H54 (cell line): ENCODE measurements around the gene CDRT15.
"Not testable (repeated sequence)": the region's sequence is repeated elsewhere in the genome, so short reads cannot be mapped to it uniquely, and the experiment has no call there.

ENCODE experiments used
- DNase-seq: peaks from one replicate; pipeline ENCODE4 v3.0.0; 2011; ENCODE audit warnings: low spot score, mixed read lengths; ENCODE audit not compliant: insufficient read length
- FAIRE-seq: peaks from 3 replicates; lab custom pipeline; 2011; peaks lifted over from hg19 to GRCh38; lab: Jason Lieb, UNC
- POLR2A ChIP-seq: IDR thresholded peaks from 2 replicates; pipeline ENCODE4 v1.6.1; 2011; ENCODE audit warnings: low read depth, mild to moderate bottlenecking, low read length

The CDRT15 gene

GRCh38 chr17:14201021-14201987 is 35.4 kb downstream of the CDRT15 start:
- FAIRE-seq (no peak), DNase-seq (no peak)
- no peak for TF ChIP-seq POLR2A

GRCh38 chr17:14200354-14200753 is 36.3 kb downstream of the CDRT15 start:
- FAIRE-seq = no peak
- no peak for DNase-seq
- TF ChIP-seq POLR2A = no peak

- TF ChIP-seq POLR2A = no peak
- DNase-seq (no peak), FAIRE-seq (no peak)
Measured at GRCh38 chr17:14199601-14200000, 37.1 kb downstream of the CDRT15 start.

GRCh38 chr17:14198575-14198974 is 38.1 kb downstream of the CDRT15 start:
- DNase-seq (no peak), FAIRE-seq (no peak)
- TF ChIP-seq POLR2A = no peak

GRCh38 chr17:14198013-14198412 is 38.6 kb downstream of the CDRT15 start:
- DNase-seq = no peak
- TF ChIP-seq POLR2A = no peak
- no peak for FAIRE-seq

GRCh38 chr17:14197586-14197985 is 39.1 kb downstream of the CDRT15 start:
- FAIRE-seq (no peak), DNase-seq (no peak)
- TF ChIP-seq POLR2A = no peak

- no peak for TF ChIP-seq POLR2A
- no peak for DNase-seq
Measured at GRCh38 chr17:14197057-14197456, 39.6 kb downstream of the CDRT15 start.

GRCh38 chr17:14196377-14196997 is 40.2 kb downstream of the CDRT15 start:
- TF ChIP-seq POLR2A = no peak
- FAIRE-seq (no peak), DNase-seq (no peak)

More at GRCh38 chr17:14197057-14197456, 39.6 kb downstream of the CDRT15 start:
- no peak for FAIRE-seq

GRCh38 chr17:14192636-14193344 is 43.9 kb downstream of the CDRT15 start:
- FAIRE-seq, DNase-seq: not testable (repeated sequence)

GRCh38 chr17:14192039-14192438 is 44.6 kb downstream of the CDRT15 start:
- not testable (repeated sequence) for FAIRE-seq, DNase-seq

- FAIRE-seq, DNase-seq: not testable (repeated sequence)
Measured at GRCh38 chr17:14191469-14191868, 45.2 kb downstream of the CDRT15 start.

GRCh38 chr17:14190774-14191173 is 45.9 kb downstream of the CDRT15 start:
- DNase-seq, FAIRE-seq: not testable (repeated sequence)

- not testable (repeated sequence) for FAIRE-seq, DNase-seq
Measured at GRCh38 chr17:14186443-14186842, 50.2 kb downstream of the CDRT15 start.
